Activated naive CD4-positive, alpha-beta T cell treated with anti-CD3 and anti-CD28 coated beads for 36 hours (primary cell): ENCODE measurements around the gene RND3. TPM values are rescaled to one million over a fixed set of nuclear protein-coding genes. Genes with fewer than 3 reads are reported as not detected.

Experiments
- CTCF ChIA-PET: fragments of 350-600 bp; sonication (Branson Sonifier 250); formaldehyde crosslinking; loops from one replicate; lab custom pipeline; 2021; ENCODE audit warnings: antibody characterized with exemption; lab: Charles Lee
- DNase-seq: peaks from one replicate; pipeline ENCODE4 v3.0.0-alpha.2; 2020
- H3K27ac Mint-ChIP-seq: one replicate; pipeline ENCODE4 v1.8.0; 2021; ENCODE audit warnings: mild to moderate bottlenecking, mixed read lengths
- H3K27me3 Mint-ChIP-seq: one replicate; pipeline ENCODE4 v1.8.0; 2021; ENCODE audit warnings: low read depth, mixed read lengths
- H3K36me3 Mint-ChIP-seq: one replicate; pipeline ENCODE4 v1.8.0; 2021; ENCODE audit warnings: low read depth, mixed read lengths
- H3K4me1 Mint-ChIP-seq: one replicate; pipeline ENCODE4 v1.8.0; 2021; ENCODE audit warnings: low read depth, mixed read lengths
- H3K4me3 Mint-ChIP-seq: one replicate; pipeline ENCODE4 v1.8.0; 2021; ENCODE audit warnings: mild to moderate bottlenecking, moderate library complexity, mixed read lengths
- H3K9me3 Mint-ChIP-seq: one replicate; pipeline ENCODE4 v1.8.0; 2021; ENCODE audit warnings: mixed read lengths
- intact Hi-C: fragments of 100-400 bp; cut with micrococcal nuclease; formaldehyde crosslinking; loops from one replicate; pipeline ENCODE4 v1.15.1; 2023
- total RNA-seq, 2 experiments: library from RNA; stranded (reverse); gene quantifications; one replicate each; pipeline ENCODE4 v1.2.3, GENCODE V29; 2021

RND3 gene
- total RNA-seq, 2 experiments from 2014 or later = not detected

GRCh38 chr2:150479075-150479915 is 8.2 kb downstream of the RND3 start:
- Mint-ChIP-seq H3K27ac (no peak overlapping the region), H3K27me3 (peaks cover 8% of the 10 kb centered on the region), H3K36me3 (no peaks in the 10 kb centered on the region), H3K9me3 (no peaks in the 10 kb centered on the region), H3K4me3 (no peak overlapping the region), H3K4me1 (no peaks in the 10 kb centered on the region)
- CTCF ChIA-PET = no interaction called here
- DNase-seq = no peak
- intact Hi-C loops = no loop called here

GRCh38 chr2:150478200-150478974 is 9.1 kb downstream of the RND3 start:
- H3K9me3 Mint-ChIP-seq = no peaks in the 10 kb centered on the region
- H3K36me3 Mint-ChIP-seq = no peaks in the 10 kb centered on the region
- H3K4me1 Mint-ChIP-seq = no peaks in the 10 kb centered on the region
- no peak overlapping the region for H3K4me3 Mint-ChIP-seq
- DNase-seq = no peak
- no peak overlapping the region for H3K27ac Mint-ChIP-seq
- CTCF ChIA-PET = no interaction called here
- peaks cover 4% of the 10 kb centered on the region for H3K27me3 Mint-ChIP-seq
- intact Hi-C loops = no loop called here

GRCh38 chr2:150477347-150477746 is 10.1 kb downstream of the RND3 start:
- intact Hi-C loops = no loop called here
- no peaks in the 10 kb centered on the region for H3K9me3 Mint-ChIP-seq
- H3K4me1 Mint-ChIP-seq = no peaks in the 10 kb centered on the region
- H3K4me3 Mint-ChIP-seq = no peak overlapping the region
- no peaks in the 10 kb centered on the region for H3K27me3 Mint-ChIP-seq
- CTCF ChIA-PET = no interaction called here
- no peaks in the 10 kb centered on the region for H3K36me3 Mint-ChIP-seq
- H3K27ac Mint-ChIP-seq = no peak overlapping the region
- DNase-seq = no peak

GRCh38 chr2:150476809-150477302 is 10.6 kb downstream of the RND3 start:
- Mint-ChIP-seq H3K4me3 (no peak overlapping the region), H3K27me3 (no peaks in the 10 kb centered on the region), H3K27ac (no peak overlapping the region), H3K36me3 (no peaks in the 10 kb centered on the region), H3K9me3 (no peaks in the 10 kb centered on the region), H3K4me1 (no peaks in the 10 kb centered on the region)
- CTCF ChIA-PET = no interaction called here
- DNase-seq = no peak
- intact Hi-C loops = no loop called here

GRCh38 chr2:150476286-150476685 is 11.2 kb downstream of the RND3 start:
- no peaks in the 10 kb centered on the region for H3K27me3 Mint-ChIP-seq
- H3K4me1 Mint-ChIP-seq = no peaks in the 10 kb centered on the region
- CTCF ChIA-PET = no interaction called here

GRCh38 chr2:150475479-150476250 is 11.8 kb downstream of the RND3 start:
- H3K9me3 Mint-ChIP-seq = no peaks in the 10 kb centered on the region
- CTCF ChIA-PET = no interaction called here
- intact Hi-C loops = no loop called here

More at GRCh38 chr2:150476286-150476685, 11.2 kb downstream of the RND3 start:
- H3K27ac Mint-ChIP-seq = no peak overlapping the region
- no peak overlapping the region for H3K4me3 Mint-ChIP-seq
- intact Hi-C loops = no loop called here
- H3K9me3 Mint-ChIP-seq = no peaks in the 10 kb centered on the region
- H3K36me3 Mint-ChIP-seq = no peaks in the 10 kb centered on the region
- no peak for DNase-seq

GRCh38 chr2:150474326-150475074 is 13.0 kb downstream of the RND3 start:
- no peak for DNase-seq
- Mint-ChIP-seq H3K27ac (no peak overlapping the region), H3K4me1 (no peaks in the 10 kb centered on the region), H3K4me3 (no peak overlapping the region), H3K27me3 (no peaks in the 10 kb centered on the region), H3K36me3 (no peaks in the 10 kb centered on the region), H3K9me3 (no peaks in the 10 kb centered on the region)
- intact Hi-C loops = no loop called here
- CTCF ChIA-PET = no interaction called here

More at GRCh38 chr2:150475479-150476250, 11.8 kb downstream of the RND3 start:
- Mint-ChIP-seq H3K27ac (no peak overlapping the region), H3K4me3 (no peak overlapping the region), H3K4me1 (no peaks in the 10 kb centered on the region), H3K27me3 (no peaks in the 10 kb centered on the region), H3K36me3 (no peaks in the 10 kb centered on the region)
- DNase-seq = no peak

- Mint-ChIP-seq H3K9me3 (no peaks in the 10 kb centered on the region), H3K4me3 (no peak overlapping the region), H3K4me1 (no peaks in the 10 kb centered on the region), H3K27me3 (no peaks in the 10 kb centered on the region), H3K36me3 (no peaks in the 10 kb centered on the region), H3K27ac (no peak overlapping the region)
- CTCF ChIA-PET = no interaction called here
- intact Hi-C loops = no loop called here
- no peak for DNase-seq
Observed at GRCh38 chr2:150473767-150474166, 13.7 kb downstream of the RND3 start.

- Mint-ChIP-seq H3K9me3 (no peaks in the 10 kb centered on the region), H3K36me3 (no peaks in the 10 kb centered on the region), H3K4me3 (no peak overlapping the region), H3K4me1 (no peaks in the 10 kb centered on the region), H3K27ac (no peak overlapping the region), H3K27me3 (no peaks in the 10 kb centered on the region)
- CTCF ChIA-PET = no interaction called here
- intact Hi-C loops = no loop called here
- DNase-seq = no peak
Observed at GRCh38 chr2:150472511-150472899, 15.0 kb downstream of the RND3 start.

GRCh38 chr2:150471813-150472510 is 15.5 kb downstream of the RND3 start:
- H3K27me3 Mint-ChIP-seq = no peaks in the 10 kb centered on the region
- H3K27ac Mint-ChIP-seq = no peak overlapping the region
- CTCF ChIA-PET = no interaction called here
- H3K4me3 Mint-ChIP-seq = no peak overlapping the region
- intact Hi-C loops = no loop called here
- no peak for DNase-seq
- H3K9me3 Mint-ChIP-seq = no peaks in the 10 kb centered on the region
- H3K4me1 Mint-ChIP-seq = no peaks in the 10 kb centered on the region
- no peaks in the 10 kb centered on the region for H3K36me3 Mint-ChIP-seq

- no peaks in the 10 kb centered on the region for H3K4me1 Mint-ChIP-seq
- intact Hi-C loops = no loop called here
- CTCF ChIA-PET = no interaction called here
Observed at GRCh38 chr2:150470435-150470834, 17.0 kb downstream of the RND3 start.

More at GRCh38 chr2:150470435-150470834, 17.0 kb downstream of the RND3 start:
- Mint-ChIP-seq H3K4me3 (no peak overlapping the region), H3K36me3 (no peaks in the 10 kb centered on the region), H3K27ac (no peak overlapping the region), H3K27me3 (no peaks in the 10 kb centered on the region), H3K9me3 (no peaks in the 10 kb centered on the region)
- no peak for DNase-seq
